Right atrium auricular region (tissue), 2 donors: ENCODE results near the gene FOXR2. TPM values are rescaled to one million over a fixed set of nuclear protein-coding genes. Genes with fewer than 3 reads are reported as not detected.

Experiments
- DNase-seq: peaks from one replicate; pipeline ENCODE4 v3.0.0-alpha.2; 2019; ENCODE audit warnings: low spot score
- H3K27ac ChIP-seq, 2 donors: fragments of 200-600 bp; sonication (generic); 1 replicate in 1 of 2; 2 replicates in 1 of 2; pipeline ENCODE4 v1.5.1; 2016 to 2019
- H3K27me3 ChIP-seq, 2 donors: fragments of 200-600 bp; sonication (generic); one replicate each; pipeline versions ENCODE4 v1.5.1 to v1.6.0; 2017 to 2019
- H3K36me3 ChIP-seq: fragments of 200-600 bp; sonication (generic); one replicate; pipeline ENCODE4 v1.5.1; 2016
- H3K4me1 ChIP-seq, 2 donors: fragments of 200-600 bp; sonication (generic); one replicate each; pipeline versions ENCODE4 v1.5.1 to v1.6.0; 2017 to 2019
- H3K4me3 ChIP-seq, 2 donors: fragments of 200-600 bp; sonication (generic); 1 replicate in 1 of 2; 2 replicates in 1 of 2; pipeline ENCODE4 v1.5.1; 2017 to 2019; ENCODE audit warnings: mild to moderate bottlenecking in 1 of 2, moderate library complexity in 1 of 2
- H3K9me3 ChIP-seq, 2 donors: fragments of 200-600 bp; sonication (generic); one replicate each; pipeline ENCODE4 v1.5.1; 2019
- total RNA-seq, 2 donors: library from RNA; depleted of rRNA; stranded (reverse); fragments of >200 nt; gene quantifications; one replicate each; pipeline ENCODE4 v1.1.0, GENCODE V29; 2016
- TF ChIP-seq, protein P1 (sequence below), 2 donors: fragments of 200-600 bp; sonication (generic); IDR thresholded peaks; one replicate each; pipeline ENCODE4 v1.5.1; 2019; ENCODE audit warnings: antibody characterized with exemption in 2 of 2

FOXR2 gene, protein sequence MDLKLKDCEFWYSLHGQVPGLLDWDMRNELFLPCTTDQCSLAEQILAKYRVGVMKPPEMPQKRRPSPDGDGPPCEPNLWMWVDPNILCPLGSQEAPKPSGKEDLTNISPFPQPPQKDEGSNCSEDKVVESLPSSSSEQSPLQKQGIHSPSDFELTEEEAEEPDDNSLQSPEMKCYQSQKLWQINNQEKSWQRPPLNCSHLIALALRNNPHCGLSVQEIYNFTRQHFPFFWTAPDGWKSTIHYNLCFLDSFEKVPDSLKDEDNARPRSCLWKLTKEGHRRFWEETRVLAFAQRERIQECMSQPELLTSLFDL
- total RNA-seq: not detected

DNA sequence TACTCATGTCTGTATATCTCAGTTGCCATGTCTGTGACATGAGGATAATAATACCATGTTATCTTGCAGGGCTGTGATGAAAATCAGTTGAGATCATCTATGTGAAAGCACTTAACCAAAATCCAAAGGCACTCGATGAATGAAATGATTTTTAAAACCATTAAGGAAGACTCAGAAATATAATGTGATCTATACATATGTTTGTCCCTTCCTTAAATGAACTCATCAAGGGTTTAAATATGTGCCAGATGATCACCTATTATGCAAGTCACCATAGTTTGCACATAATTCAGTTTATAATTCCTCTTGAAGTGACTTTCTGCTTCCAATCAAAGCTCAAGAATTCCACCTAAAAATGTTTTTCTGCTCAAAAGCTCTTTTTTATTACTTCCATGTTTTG, at the start of gene FOXR2:
Gene FOXR2 (plus strand): TSS at position 301 of the 400 bp plus-strand sequence. CDS start 312 bp downstream, outside the sequence.
- Histone ChIP-seq H3K36me3 (no peaks in the 10 kb centered on the region), H3K27ac (no peak within 1 kb of the TSS), H3K27me3 (no peaks in the 10 kb centered on the region), H3K4me1 (no peaks in the 10 kb centered on the region), H3K4me3 (no peak within 1 kb of the TSS), H3K9me3 (no peaks in the 10 kb centered on the region)
- TF ChIP-seq, protein P1, sequence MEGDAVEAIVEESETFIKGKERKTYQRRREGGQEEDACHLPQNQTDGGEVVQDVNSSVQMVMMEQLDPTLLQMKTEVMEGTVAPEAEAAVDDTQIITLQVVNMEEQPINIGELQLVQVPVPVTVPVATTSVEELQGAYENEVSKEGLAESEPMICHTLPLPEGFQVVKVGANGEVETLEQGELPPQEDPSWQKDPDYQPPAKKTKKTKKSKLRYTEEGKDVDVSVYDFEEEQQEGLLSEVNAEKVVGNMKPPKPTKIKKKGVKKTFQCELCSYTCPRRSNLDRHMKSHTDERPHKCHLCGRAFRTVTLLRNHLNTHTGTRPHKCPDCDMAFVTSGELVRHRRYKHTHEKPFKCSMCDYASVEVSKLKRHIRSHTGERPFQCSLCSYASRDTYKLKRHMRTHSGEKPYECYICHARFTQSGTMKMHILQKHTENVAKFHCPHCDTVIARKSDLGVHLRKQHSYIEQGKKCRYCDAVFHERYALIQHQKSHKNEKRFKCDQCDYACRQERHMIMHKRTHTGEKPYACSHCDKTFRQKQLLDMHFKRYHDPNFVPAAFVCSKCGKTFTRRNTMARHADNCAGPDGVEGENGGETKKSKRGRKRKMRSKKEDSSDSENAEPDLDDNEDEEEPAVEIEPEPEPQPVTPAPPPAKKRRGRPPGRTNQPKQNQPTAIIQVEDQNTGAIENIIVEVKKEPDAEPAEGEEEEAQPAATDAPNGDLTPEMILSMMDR (IDR thresholded peaks at IDR 0.05): no peak
- DNase-seq: no peak

DNA sequence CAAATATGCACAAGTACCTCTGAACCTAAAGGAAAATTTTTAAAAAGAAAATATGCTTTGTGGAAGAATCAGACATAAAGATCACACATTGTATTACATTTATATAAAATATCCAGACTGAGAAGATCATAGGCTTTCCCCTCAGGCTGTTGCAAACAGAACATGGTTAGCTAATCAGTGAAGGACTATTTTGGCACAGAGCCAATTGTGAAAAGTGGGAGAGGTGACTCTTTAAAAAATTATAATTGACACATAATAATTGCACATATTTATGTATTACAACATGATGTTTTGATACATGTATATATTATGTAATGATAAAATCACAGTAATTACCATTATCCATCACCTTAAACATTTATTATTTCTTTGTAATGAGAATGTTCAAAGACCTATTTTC, 44.1 kb upstream of the FOXR2 start:
- Histone ChIP-seq H3K27me3 (no peaks in the 10 kb centered on the region), H3K36me3 (no peaks in the 10 kb centered on the region), H3K4me1 (no peaks in the 10 kb centered on the region), H3K27ac (no peak overlapping the region), H3K9me3 (peaks cover 0 to 13% of the 10 kb centered on the region in 2 donors), H3K4me3 (no peak overlapping the region)
- DNase-seq: no peak
- TF ChIP-seq, protein P1 (IDR thresholded peaks at IDR 0.05): no peak

DNA sequence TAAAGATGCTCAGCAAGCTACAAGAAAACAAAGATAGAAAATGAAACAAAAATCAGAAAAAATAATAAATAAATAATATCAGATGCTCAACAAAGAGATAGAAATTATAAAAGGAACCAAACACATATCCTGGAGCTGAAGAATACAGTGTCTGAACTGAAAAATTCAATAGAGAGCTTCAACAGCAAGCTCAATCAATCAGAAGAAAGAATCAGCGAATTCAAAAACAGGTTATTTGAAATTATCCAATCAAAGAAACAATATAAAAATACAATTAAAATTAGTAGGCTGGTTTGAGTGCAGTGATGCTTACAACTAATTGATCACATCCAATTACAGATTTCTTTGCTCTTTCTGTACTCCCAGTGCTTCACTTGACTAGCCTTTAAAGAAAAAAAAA, 40.8 kb upstream of the FOXR2 start:
- no peak overlapping the region for H3K4me3 ChIP-seq
- TF ChIP-seq, protein P1 (IDR thresholded peaks at IDR 0.05): no peak
- H3K27ac ChIP-seq: no peak overlapping the region
- no peaks in the 10 kb centered on the region for H3K36me3 ChIP-seq
- DNase-seq: no peak
- no peaks in the 10 kb centered on the region for H3K4me1 ChIP-seq
- no peaks in the 10 kb centered on the region for H3K27me3 ChIP-seq
- peaks cover 0 to 13% of the 10 kb centered on the region in 2 donors for H3K9me3 ChIP-seq

DNA sequence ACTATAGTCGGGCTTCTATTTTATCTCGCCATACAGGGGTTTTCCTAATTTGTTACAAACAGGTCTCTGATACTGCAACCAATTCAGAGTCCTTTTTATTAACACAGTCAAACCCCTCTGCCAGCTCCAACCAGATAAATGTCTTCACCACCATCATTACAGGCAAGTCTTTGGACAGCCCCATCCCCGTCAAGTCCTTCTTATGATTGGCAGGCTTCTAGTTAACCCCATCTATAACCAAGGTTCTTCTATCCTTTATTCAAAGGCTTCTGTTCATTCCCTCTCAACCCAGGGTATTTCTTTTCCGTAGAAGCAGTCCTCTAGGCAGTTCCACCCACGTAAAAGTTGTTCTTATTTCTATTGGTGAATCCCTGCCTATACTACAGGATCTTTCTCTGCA, 29.9 kb upstream of the FOXR2 start:
- Histone ChIP-seq H3K27ac (no peak overlapping the region), H3K4me3 (no peak overlapping the region), H3K9me3 (no peaks in the 10 kb centered on the region), H3K36me3 (no peaks in the 10 kb centered on the region), H3K27me3 (no peaks in the 10 kb centered on the region), H3K4me1 (no peaks in the 10 kb centered on the region)
- TF ChIP-seq, protein P1 (IDR thresholded peaks at IDR 0.05): no peak
- no peak for DNase-seq

DNA sequence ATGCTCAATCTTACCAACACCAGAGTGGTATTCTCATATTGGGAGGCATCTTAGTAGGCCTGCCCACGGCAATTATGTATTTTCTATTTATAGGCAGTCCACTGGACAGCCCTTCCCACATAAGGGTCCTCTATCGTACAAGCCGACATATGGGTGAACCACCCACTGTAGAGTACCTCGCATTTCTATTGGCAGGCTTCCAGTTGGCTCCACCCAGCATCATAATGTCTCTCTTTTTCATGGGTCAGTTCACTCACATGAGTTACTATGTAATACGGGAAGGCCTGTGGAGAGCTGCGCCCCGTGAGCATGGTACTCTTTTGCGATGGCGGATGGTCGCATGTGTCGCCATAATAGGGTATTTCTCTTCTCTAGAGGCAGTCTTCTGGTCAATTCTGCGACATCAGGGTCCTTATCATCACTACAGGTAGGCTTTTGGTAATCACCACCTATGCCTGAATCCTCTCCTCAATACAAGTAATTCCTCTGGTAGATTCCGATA, 29.4 kb upstream of the FOXR2 start:
- no peak for DNase-seq

More for the DNA sequence above, 29.4 kb upstream of the FOXR2 start:
- Histone ChIP-seq H3K27ac (no peak overlapping the region), H3K27me3 (no peaks in the 10 kb centered on the region), H3K4me1 (no peaks in the 10 kb centered on the region), H3K4me3 (no peak overlapping the region), H3K36me3 (no peaks in the 10 kb centered on the region), H3K9me3 (no peaks in the 10 kb centered on the region)
- TF ChIP-seq, protein P1 (IDR thresholded peaks at IDR 0.05): no peak
